Measurements from ENCODE around the gene EIF5A. TPM values are rescaled to one million over a fixed set of nuclear protein-coding genes. Genes with fewer than 3 reads are reported as not detected.
A peak's percentile ranks its signal among the peaks of the same experiment; 100 is the strongest.

Gene EIF5A
- total and polyA plus RNA-seq, 2 donors (not counting 1 experiment from before 2014, with no cell fraction given): 347 to 752 TPM

GRCh38 chr17:7281074-7281952, 26.1 kb upstream of the EIF5A start, which contains the start of gene SLC2A4:
TSS of gene SLC2A4 (plus strand) at chr17:7281718. CDS start at chr17:7281935, 217 bp downstream.
- H3K4me3 ChIP-seq (replicated peaks in 1 of 4; ENCODE audit: control extremely low read depth in 1 of 4, insufficient read depth in 1 of 4, low read depth in 3 of 4, low read length in 4 of 4): peak within 1 kb of the TSS; percentile 32 to 53 (median 50)
- DNase-seq (ENCODE audit: low read depth in 2 of 2): peak; percentile 82 to 93
- H3K4me2 ChIP-seq (ENCODE audit: extremely low read depth, insufficient read depth, low read length): peak within 1 kb of the TSS; percentile 100
- H3K4me1 ChIP-seq (ENCODE audit: control insufficient read depth, extremely low read depth, insufficient read depth, low read length): peaks cover 8% of the 10 kb centered on the region
- H3K27ac ChIP-seq (ENCODE audit: insufficient read depth, low read length): peak within 1 kb of the TSS; percentile 43
- peaks cover 34% of the 10 kb centered on the region for H3K27me3 ChIP-seq (ENCODE audit: control insufficient read depth, insufficient read depth, low read length)
- H3K9me3 ChIP-seq (ENCODE audit: control insufficient read depth, insufficient read depth, low read depth, low read length): no peaks in the 10 kb centered on the region
- no peaks in the 10 kb centered on the region for H3K36me3 ChIP-seq (ENCODE audit: control insufficient read depth, insufficient read depth, low read length)
- H2AFZ ChIP-seq (ENCODE audit: low read length): peak within 1 kb of the TSS; percentile 60
- TF ChIP-seq EZH2 (IDR thresholded peaks at IDR 0.05; ENCODE audit: low read length, missing control alignments): no peak
- no peaks in the 10 kb centered on the region for H4K20me1 ChIP-seq (ENCODE audit: control insufficient read depth, extremely low read depth, insufficient read depth, low read length)
- peak within 1 kb of the TSS; percentile 53 for H3K9ac ChIP-seq (ENCODE audit: insufficient read depth, low read length)
- no peaks in the 10 kb centered on the region for H3K79me2 ChIP-seq (ENCODE audit: control insufficient read depth, insufficient read depth, low read length)

- Histone ChIP-seq H3K4me2 (ENCODE audit: extremely low read depth, insufficient read depth, low read length) (no peak overlapping the region), H3K9ac (ENCODE audit: insufficient read depth, low read length) (no peak overlapping the region), H3K4me3 (replicated peaks in 1 of 4; ENCODE audit: control extremely low read depth in 1 of 4, insufficient read depth in 1 of 4, low read depth in 3 of 4, low read length in 4 of 4) (peak overlapping the region; percentile 17 to 53 (median 34)), H3K9me3 (ENCODE audit: control insufficient read depth, insufficient read depth, low read depth, low read length) (no peaks in the 10 kb centered on the region), H2AFZ (ENCODE audit: low read length) (no peak overlapping the region), H4K20me1 (ENCODE audit: control insufficient read depth, extremely low read depth, insufficient read depth, low read length) (no peaks in the 10 kb centered on the region), H3K4me1 (ENCODE audit: control insufficient read depth, extremely low read depth, insufficient read depth, low read length) (peaks cover 8% of the 10 kb centered on the region), H3K36me3 (ENCODE audit: control insufficient read depth, insufficient read depth, low read length) (no peaks in the 10 kb centered on the region), H3K27ac (ENCODE audit: insufficient read depth, low read length) (no peak overlapping the region), H3K27me3 (ENCODE audit: control insufficient read depth, insufficient read depth, low read length) (peaks cover 34% of the 10 kb centered on the region), H3K79me2 (ENCODE audit: control insufficient read depth, insufficient read depth, low read length) (no peaks in the 10 kb centered on the region)
- TF ChIP-seq EZH2 (IDR thresholded peaks at IDR 0.05; ENCODE audit: low read length, missing control alignments) (peak; percentile 74), CTCF (conservative IDR thresholded peaks at IDR 0.05 in 1 of 2, IDR thresholded peaks at IDR 0.05 in 1 of 2; ENCODE audit: low read depth in 1 of 2, low read length in 2 of 2) (no peak)
- no peak for DNase-seq (ENCODE audit: low read depth in 2 of 2)
Measured at GRCh38 chr17:7281953-7282751, 25.3 kb upstream of the EIF5A start.

GRCh38 chr17:7282752-7283321, 24.6 kb upstream of the EIF5A start:
- H3K9ac ChIP-seq (ENCODE audit: insufficient read depth, low read length): no peak overlapping the region
- peaks cover 34% of the 10 kb centered on the region for H3K27me3 ChIP-seq (ENCODE audit: control insufficient read depth, insufficient read depth, low read length)
- no peak overlapping the region for H2AFZ ChIP-seq (ENCODE audit: low read length)
- no peaks in the 10 kb centered on the region for H3K36me3 ChIP-seq (ENCODE audit: control insufficient read depth, insufficient read depth, low read length)
- H3K9me3 ChIP-seq (ENCODE audit: control insufficient read depth, insufficient read depth, low read depth, low read length): no peaks in the 10 kb centered on the region
- H3K4me1 ChIP-seq (ENCODE audit: control insufficient read depth, extremely low read depth, insufficient read depth, low read length): peaks cover 8% of the 10 kb centered on the region
- peak in 1 of 2 donors; percentile 22 for DNase-seq (ENCODE audit: low read depth in 2 of 2)
- H3K4me2 ChIP-seq (ENCODE audit: extremely low read depth, insufficient read depth, low read length): no peak overlapping the region
- TF ChIP-seq EZH2 (IDR thresholded peaks at IDR 0.05; ENCODE audit: low read length, missing control alignments) (no peak), CTCF (conservative IDR thresholded peaks at IDR 0.05 in 1 of 2, IDR thresholded peaks at IDR 0.05 in 1 of 2; ENCODE audit: low read depth in 1 of 2, low read length in 2 of 2) (no peak)
- no peaks in the 10 kb centered on the region for H4K20me1 ChIP-seq (ENCODE audit: control insufficient read depth, extremely low read depth, insufficient read depth, low read length)
- no peaks in the 10 kb centered on the region for H3K79me2 ChIP-seq (ENCODE audit: control insufficient read depth, insufficient read depth, low read length)
- no peak overlapping the region for H3K27ac ChIP-seq (ENCODE audit: insufficient read depth, low read length)
- H3K4me3 ChIP-seq (replicated peaks in 1 of 4; ENCODE audit: control extremely low read depth in 1 of 4, insufficient read depth in 1 of 4, low read depth in 3 of 4, low read length in 4 of 4): no peak overlapping the region

All from fibroblast of lung (primary cell).